Measurements from ENCODE around the gene LAMB1. TPM values are rescaled to one million over a fixed set of nuclear protein-coding genes. Genes with fewer than 3 reads are reported as not detected.
"Not testable (repeated sequence)": the region's sequence is repeated elsewhere in the genome, so short reads cannot be mapped to it uniquely, and the experiment has no call there.

LAMB1 gene
- total and polyA plus RNA-seq, 2 donors from 2014 or later: 140 to 312 TPM

- H3K4me1 ChIP-seq (ENCODE audit: control insufficient read depth in 2 of 3, insufficient read depth in 2 of 3, low read depth in 1 of 3, low read length in 3 of 3): no peaks in the 10 kb centered on the region
- H3K4me3 ChIP-seq (ENCODE audit: low read length in 3 of 3): no peak overlapping the region
- intact Hi-C loops (cut with DNase I): no loop called here
- no peak overlapping the region for H3K9ac ChIP-seq (ENCODE audit: low read length in 3 of 3)
- DNase-seq: no peak
- no peaks in the 10 kb centered on the region for H3K27me3 ChIP-seq (ENCODE audit: control insufficient read depth, insufficient read depth, low read length)
- no peak for FAIRE-seq
- H3K36me3 ChIP-seq (ENCODE audit: control insufficient read depth in 2 of 3, insufficient read depth in 3 of 3, low read length in 3 of 3): peaks cover 16 to 59% (median 31%) of the 10 kb centered on the region in 3 donors
- TF ChIP-seq CTCF (IDR thresholded peaks at IDR 0.05; ENCODE audit: borderline replicate concordance, extremely low read depth, insufficient read depth): no peak
- no peaks in the 10 kb centered on the region for H3K9me3 ChIP-seq (ENCODE audit: control insufficient read depth in 2 of 3, insufficient read depth in 1 of 3, low read length in 3 of 3)
- no peak overlapping the region for H3K27ac ChIP-seq (ENCODE audit: low read depth in 2 of 2, low read length in 2 of 2)
These were observed 78.0 kb downstream of the LAMB1 start for GRCh38 chr7:107924841-107925504.

- intact Hi-C loops (cut with DNase I): no loop called here
- peaks cover 16 to 57% (median 36%) of the 10 kb centered on the region in 3 donors for H3K36me3 ChIP-seq (ENCODE audit: control insufficient read depth in 2 of 3, insufficient read depth in 3 of 3, low read length in 3 of 3)
- no peak overlapping the region for H3K27ac ChIP-seq (ENCODE audit: low read depth in 2 of 2, low read length in 2 of 2)
- no peak for TF ChIP-seq CTCF (IDR thresholded peaks at IDR 0.05; ENCODE audit: borderline replicate concordance, extremely low read depth, insufficient read depth)
- FAIRE-seq (no peak), DNase-seq (no peak)
- no peak overlapping the region for H3K4me3 ChIP-seq (ENCODE audit: low read length in 3 of 3)
- H3K27me3 ChIP-seq (ENCODE audit: control insufficient read depth, insufficient read depth, low read length): no peaks in the 10 kb centered on the region
- H3K4me1 ChIP-seq (ENCODE audit: control insufficient read depth in 2 of 3, insufficient read depth in 2 of 3, low read depth in 1 of 3, low read length in 3 of 3): no peaks in the 10 kb centered on the region
- H3K9me3 ChIP-seq (ENCODE audit: control insufficient read depth in 2 of 3, insufficient read depth in 1 of 3, low read length in 3 of 3): no peaks in the 10 kb centered on the region
- H3K9ac ChIP-seq (ENCODE audit: low read length in 3 of 3): no peak overlapping the region
These were observed 80.1 kb downstream of the LAMB1 start for GRCh38 chr7:107922886-107923285.

- intact Hi-C loops (cut with DNase I); H3K9ac ChIP-seq (ENCODE audit: low read length in 3 of 3); FAIRE-seq; H3K4me1 ChIP-seq (ENCODE audit: control insufficient read depth in 2 of 3, insufficient read depth in 2 of 3, low read depth in 1 of 3, low read length in 3 of 3); DNase-seq; H3K27me3 ChIP-seq (ENCODE audit: control insufficient read depth, insufficient read depth, low read length); H3K27ac ChIP-seq (ENCODE audit: low read depth in 2 of 2, low read length in 2 of 2); H3K4me3 ChIP-seq (ENCODE audit: low read length in 3 of 3); H3K9me3 ChIP-seq (ENCODE audit: control insufficient read depth in 2 of 3, insufficient read depth in 1 of 3, low read length in 3 of 3): not testable (repeated sequence)
- H3K36me3 ChIP-seq (ENCODE audit: control insufficient read depth in 2 of 3, insufficient read depth in 3 of 3, low read length in 3 of 3): peaks cover 14 to 65% (median 40%) of the 10 kb centered on the region in 3 donors
These were observed 81.1 kb downstream of the LAMB1 start for GRCh38 chr7:107921826-107922225.

GRCh38 chr7:107920048-107920772 lies 82.8 kb downstream of the LAMB1 start:
- no peak for FAIRE-seq
- H3K27ac ChIP-seq (ENCODE audit: low read depth in 2 of 2, low read length in 2 of 2): no peak overlapping the region
- peaks cover 14 to 60% (median 38%) of the 10 kb centered on the region in 3 donors for H3K36me3 ChIP-seq (ENCODE audit: control insufficient read depth in 2 of 3, insufficient read depth in 3 of 3, low read length in 3 of 3)

More at GRCh38 chr7:107920048-107920772, 82.8 kb downstream of the LAMB1 start:
- no peak overlapping the region for H3K4me3 ChIP-seq (ENCODE audit: low read length in 3 of 3)
- DNase-seq: no peak
- no peaks in the 10 kb centered on the region for H3K27me3 ChIP-seq (ENCODE audit: control insufficient read depth, insufficient read depth, low read length)
- H3K4me1 ChIP-seq (ENCODE audit: control insufficient read depth in 2 of 3, insufficient read depth in 2 of 3, low read depth in 1 of 3, low read length in 3 of 3): no peaks in the 10 kb centered on the region
- no peak overlapping the region for H3K9ac ChIP-seq (ENCODE audit: low read length in 3 of 3)
- TF ChIP-seq CTCF (IDR thresholded peaks at IDR 0.05; ENCODE audit: borderline replicate concordance, extremely low read depth, insufficient read depth): no peak
- H3K9me3 ChIP-seq (ENCODE audit: control insufficient read depth in 2 of 3, insufficient read depth in 1 of 3, low read length in 3 of 3): no peaks in the 10 kb centered on the region
- intact Hi-C loops (cut with DNase I): no loop called here

Measured in kidney (tissue), 14 donors.